Stimulated activated CD8-positive, alpha-beta memory T cell treated with anti-CD3 and anti-CD28 coated beads, Interleukin-7, amount 100 ng/mL, for 48 hours (primary cell): Measurements from ENCODE around the gene TTLL8.
A peak's percentile ranks its signal among the peaks of the same experiment; 100 is the strongest.

Experiments used
- DNase-seq, 2 donors: peaks; one replicate each; pipeline ENCODE4 v3.0.0-alpha.2; 2020; ENCODE audit warnings: low read depth in 1 of 2; ENCODE audit errors: extremely low read depth in 1 of 2

The TTLL8 gene

GRCh38 chr22:49970528-49971231, 87.4 kb downstream of the TTLL8 start:
- DNase-seq, result peak; percentile 90 to 99

GRCh38 chr22:49969751-49970527, 88.2 kb downstream of the TTLL8 start:
- no peak for DNase-seq

- DNase-seq, result no peak
Measured at GRCh38 chr22:49968831-49969661, 89.1 kb downstream of the TTLL8 start.
